Measurements from ENCODE around the gene SESTD1.
"Not testable (repeated sequence)": the region's sequence is repeated elsewhere in the genome, so short reads cannot be mapped to it uniquely, and the experiment has no call there.

The SESTD1 gene

DNA sequence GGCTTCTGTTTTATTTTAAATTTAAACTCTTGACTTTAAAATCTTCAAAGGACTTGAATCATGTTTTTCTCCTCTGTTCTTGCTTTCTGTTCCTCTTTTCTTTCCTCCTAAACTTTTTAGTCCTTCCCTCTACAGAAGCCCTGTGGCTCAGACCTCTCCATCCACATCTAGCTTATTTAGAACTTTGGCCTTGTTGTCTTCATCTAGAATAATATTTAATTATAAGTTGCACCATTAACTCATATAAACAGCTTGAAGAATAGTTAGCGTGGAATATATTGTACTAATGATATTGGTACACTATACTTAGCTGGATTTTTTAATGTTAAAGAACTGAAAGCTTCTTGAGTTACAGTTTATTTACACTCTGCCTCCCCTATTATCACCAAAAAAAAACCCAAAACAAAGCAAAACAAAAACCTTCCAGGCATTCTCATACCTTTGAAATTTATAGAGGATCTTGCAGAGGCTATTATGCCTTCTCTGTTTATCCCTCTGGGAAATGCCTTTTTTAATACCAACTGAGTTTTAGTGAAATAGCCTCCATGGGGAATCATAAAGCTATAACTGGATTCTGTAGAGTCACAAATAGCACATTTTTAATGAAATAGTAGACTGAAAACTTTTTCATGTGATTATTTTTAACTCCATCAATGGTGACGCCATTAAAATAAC, 205.5 kb downstream of the SESTD1 start:
- Histone ChIP-seq H3K27ac (replicated peaks) (no peak overlapping the region), H3K4me3 (replicated peaks; ENCODE audit: insufficient read depth, low read length) (no peak overlapping the region), H3K27me3 (ENCODE audit: insufficient read depth, poor library complexity, severe bottlenecking) (no peaks in the 10 kb centered on the region)
- no peak for DNase-seq (ENCODE audit: low read depth in 1 of 2, low spot score in 1 of 2)
- TF ChIP-seq, protein P1, sequence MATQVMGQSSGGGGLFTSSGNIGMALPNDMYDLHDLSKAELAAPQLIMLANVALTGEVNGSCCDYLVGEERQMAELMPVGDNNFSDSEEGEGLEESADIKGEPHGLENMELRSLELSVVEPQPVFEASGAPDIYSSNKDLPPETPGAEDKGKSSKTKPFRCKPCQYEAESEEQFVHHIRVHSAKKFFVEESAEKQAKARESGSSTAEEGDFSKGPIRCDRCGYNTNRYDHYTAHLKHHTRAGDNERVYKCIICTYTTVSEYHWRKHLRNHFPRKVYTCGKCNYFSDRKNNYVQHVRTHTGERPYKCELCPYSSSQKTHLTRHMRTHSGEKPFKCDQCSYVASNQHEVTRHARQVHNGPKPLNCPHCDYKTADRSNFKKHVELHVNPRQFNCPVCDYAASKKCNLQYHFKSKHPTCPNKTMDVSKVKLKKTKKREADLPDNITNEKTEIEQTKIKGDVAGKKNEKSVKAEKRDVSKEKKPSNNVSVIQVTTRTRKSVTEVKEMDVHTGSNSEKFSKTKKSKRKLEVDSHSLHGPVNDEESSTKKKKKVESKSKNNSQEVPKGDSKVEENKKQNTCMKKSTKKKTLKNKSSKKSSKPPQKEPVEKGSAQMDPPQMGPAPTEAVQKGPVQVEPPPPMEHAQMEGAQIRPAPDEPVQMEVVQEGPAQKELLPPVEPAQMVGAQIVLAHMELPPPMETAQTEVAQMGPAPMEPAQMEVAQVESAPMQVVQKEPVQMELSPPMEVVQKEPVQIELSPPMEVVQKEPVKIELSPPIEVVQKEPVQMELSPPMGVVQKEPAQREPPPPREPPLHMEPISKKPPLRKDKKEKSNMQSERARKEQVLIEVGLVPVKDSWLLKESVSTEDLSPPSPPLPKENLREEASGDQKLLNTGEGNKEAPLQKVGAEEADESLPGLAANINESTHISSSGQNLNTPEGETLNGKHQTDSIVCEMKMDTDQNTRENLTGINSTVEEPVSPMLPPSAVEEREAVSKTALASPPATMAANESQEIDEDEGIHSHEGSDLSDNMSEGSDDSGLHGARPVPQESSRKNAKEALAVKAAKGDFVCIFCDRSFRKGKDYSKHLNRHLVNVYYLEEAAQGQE (IDR thresholded peaks at IDR 0.05; ENCODE audit: insufficient replicate concordance, low read depth) = no peak
- TF ChIP-seq, protein P2, sequence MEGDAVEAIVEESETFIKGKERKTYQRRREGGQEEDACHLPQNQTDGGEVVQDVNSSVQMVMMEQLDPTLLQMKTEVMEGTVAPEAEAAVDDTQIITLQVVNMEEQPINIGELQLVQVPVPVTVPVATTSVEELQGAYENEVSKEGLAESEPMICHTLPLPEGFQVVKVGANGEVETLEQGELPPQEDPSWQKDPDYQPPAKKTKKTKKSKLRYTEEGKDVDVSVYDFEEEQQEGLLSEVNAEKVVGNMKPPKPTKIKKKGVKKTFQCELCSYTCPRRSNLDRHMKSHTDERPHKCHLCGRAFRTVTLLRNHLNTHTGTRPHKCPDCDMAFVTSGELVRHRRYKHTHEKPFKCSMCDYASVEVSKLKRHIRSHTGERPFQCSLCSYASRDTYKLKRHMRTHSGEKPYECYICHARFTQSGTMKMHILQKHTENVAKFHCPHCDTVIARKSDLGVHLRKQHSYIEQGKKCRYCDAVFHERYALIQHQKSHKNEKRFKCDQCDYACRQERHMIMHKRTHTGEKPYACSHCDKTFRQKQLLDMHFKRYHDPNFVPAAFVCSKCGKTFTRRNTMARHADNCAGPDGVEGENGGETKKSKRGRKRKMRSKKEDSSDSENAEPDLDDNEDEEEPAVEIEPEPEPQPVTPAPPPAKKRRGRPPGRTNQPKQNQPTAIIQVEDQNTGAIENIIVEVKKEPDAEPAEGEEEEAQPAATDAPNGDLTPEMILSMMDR (IDR thresholded peaks at IDR 0.05; ENCODE audit: insufficient read depth, low read length) = no peak
- TF ChIP-seq SPI1 (IDR thresholded peaks at IDR 0.05; ENCODE audit: borderline replicate concordance, low read depth) = peak; percentile 24; the same call in 1 of the 2 replicates
- TF ChIP-seq GABPA (IDR thresholded peaks at IDR 0.05; ENCODE audit: low read depth) = no peak
- TF ChIP-seq POLR2AphosphoS5 (IDR thresholded peaks at IDR 0.05; ENCODE audit: low read depth) = no peak

DNA sequence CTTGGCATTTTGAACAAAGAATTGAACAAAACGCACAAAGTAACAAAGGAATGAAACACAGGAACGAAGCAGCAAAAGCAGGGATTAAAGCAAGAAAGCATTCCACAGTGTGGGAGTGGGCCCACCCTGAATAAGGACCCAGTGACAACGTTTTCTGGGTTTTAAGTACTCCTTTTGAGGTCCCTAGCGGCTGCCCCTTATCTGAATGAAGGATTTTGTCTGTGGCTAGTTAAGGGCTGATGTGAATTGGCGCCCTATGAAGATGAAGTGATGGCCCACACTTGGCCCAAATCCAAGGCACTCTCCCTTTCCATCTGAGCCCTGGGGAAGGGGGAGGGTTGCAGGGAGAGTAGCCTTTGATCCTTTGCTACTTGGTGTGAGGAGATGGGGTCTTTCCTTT, 206.9 kb downstream of the SESTD1 start:
- H3K4me3 ChIP-seq (replicated peaks; ENCODE audit: insufficient read depth, low read length) = no peak overlapping the region
- no peak for DNase-seq (ENCODE audit: low read depth in 1 of 2, low spot score in 1 of 2)
- no peaks in the 10 kb centered on the region for H3K27me3 ChIP-seq (ENCODE audit: insufficient read depth, poor library complexity, severe bottlenecking)
- TF ChIP-seq SPI1 (IDR thresholded peaks at IDR 0.05; ENCODE audit: borderline replicate concordance, low read depth) (no peak), GABPA (IDR thresholded peaks at IDR 0.05; ENCODE audit: low read depth) (no peak), POLR2AphosphoS5 (IDR thresholded peaks at IDR 0.05; ENCODE audit: low read depth) (no peak)
- TF ChIP-seq, protein P2 (IDR thresholded peaks at IDR 0.05; ENCODE audit: insufficient read depth, low read length) = no peak
- TF ChIP-seq, protein P1 (IDR thresholded peaks at IDR 0.05; ENCODE audit: insufficient replicate concordance, low read depth) = no peak
- H3K27ac ChIP-seq (replicated peaks) = no peak overlapping the region

DNA sequence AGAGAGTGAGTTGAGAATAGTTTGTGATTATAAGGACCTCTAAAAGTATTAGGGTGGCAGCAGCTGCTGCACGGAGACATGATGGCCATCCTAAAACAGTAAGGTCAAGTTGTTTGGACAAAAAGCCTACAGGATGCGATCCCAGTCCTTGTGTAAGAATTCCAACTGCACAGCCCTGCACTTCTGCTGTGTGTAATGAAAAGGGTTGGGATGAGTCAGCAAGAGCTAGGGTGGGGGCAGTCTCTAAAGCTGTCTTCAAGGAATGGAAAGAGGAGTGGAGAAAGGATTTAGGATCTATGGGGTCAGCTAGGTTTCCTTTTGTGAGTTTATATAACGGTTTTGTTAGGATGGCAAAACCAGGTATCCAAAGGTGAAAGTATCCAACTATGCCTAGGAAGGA, 211.1 kb downstream of the SESTD1 start:
- not testable (repeated sequence) for H3K27me3 ChIP-seq (ENCODE audit: insufficient read depth, poor library complexity, severe bottlenecking)

More for the DNA sequence above, 211.1 kb downstream of the SESTD1 start:
- not testable (repeated sequence) for H3K4me3 ChIP-seq (replicated peaks; ENCODE audit: insufficient read depth, low read length); H3K27ac ChIP-seq (replicated peaks); DNase-seq (ENCODE audit: low read depth in 1 of 2, low spot score in 1 of 2)

All from HL-60 (cell line).